IPS DF 6.9 (cell line): Measurements from ENCODE around the gene EFCAB6.

Source experiments
- DNase-seq: peaks from one replicate; pipeline ENCODE4 v3.0.0-alpha.2; 2013; ENCODE audit warnings: low read depth, low spot score
- H3K27ac ChIP-seq: one replicate; pipeline ENCODE4 v1.5.1; 2013; ENCODE audit warnings: low read length, control low read depth
- H3K27me3 ChIP-seq: 2 replicates; pipeline ENCODE4 v1.6.1; 2013; ENCODE audit warnings: mild to moderate bottlenecking, low read length; ENCODE audit not compliant: control insufficient read depth, insufficient read depth
- H3K36me3 ChIP-seq: 2 replicates; pipeline ENCODE4 v1.6.1; 2013; ENCODE audit warnings: low read length; ENCODE audit not compliant: control insufficient read depth, insufficient read depth
- H3K4me1 ChIP-seq: 2 replicates; pipeline ENCODE4 v1.6.1; 2013; ENCODE audit warnings: low read length; ENCODE audit not compliant: control insufficient read depth, insufficient read depth
- H3K4me3 ChIP-seq: 2 replicates; pipeline ENCODE4 v1.5.1; 2013; ENCODE audit warnings: mild to moderate bottlenecking, low read length
- H3K9me3 ChIP-seq: 2 replicates; pipeline ENCODE4 v1.6.1; 2013; ENCODE audit warnings: low read length, inconsistent platforms; ENCODE audit not compliant: control insufficient read depth, insufficient read depth
- WGBS: extraction: QIAGEN DNeasy Blood & Tissue Kit; methylation state at CpG from one replicate; pipeline ENCODE4 v1.1.7; 2013; ENCODE audit warnings: mixed read lengths, missing lambda C conversion rate; ENCODE audit not compliant: insufficient read length, insufficient coverage; 5-methylcytosine and 5-hydroxymethylcytosine counted together

Gene EFCAB6

DNA sequence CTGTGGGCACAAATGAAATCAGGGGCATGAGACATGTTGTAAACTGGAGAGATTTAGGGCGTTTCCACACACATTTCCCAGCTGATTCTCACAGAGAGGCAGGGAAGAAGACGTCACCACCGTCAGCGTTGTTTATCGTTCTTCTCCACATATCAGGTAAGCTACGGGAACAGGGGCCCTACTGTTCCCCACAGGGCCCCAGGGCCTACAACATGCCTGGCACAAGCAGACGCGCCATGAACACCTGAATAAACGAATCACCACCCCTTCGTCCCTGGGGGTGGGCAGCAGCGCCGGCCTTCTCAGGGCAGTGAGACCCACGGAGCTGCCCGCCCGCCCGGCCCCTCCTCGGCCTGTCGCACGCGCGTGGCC, 342 bp downstream of the EFCAB6 start:
- H3K27ac ChIP-seq, result no peak overlapping the region
- no peaks in the 10 kb centered on the region for H3K9me3 ChIP-seq
- H3K36me3 ChIP-seq, result no peaks in the 10 kb centered on the region
- WGBS, result no CpG with 5 or more reads among the region's 21 CpGs
- DNase-seq, result no peak
- H3K27me3 ChIP-seq, result no peaks in the 10 kb centered on the region
- peak overlapping the region; percentile 60; the same call in 1 of the 2 replicates for H3K4me3 ChIP-seq
- no peaks in the 10 kb centered on the region for H3K4me1 ChIP-seq

DNA sequence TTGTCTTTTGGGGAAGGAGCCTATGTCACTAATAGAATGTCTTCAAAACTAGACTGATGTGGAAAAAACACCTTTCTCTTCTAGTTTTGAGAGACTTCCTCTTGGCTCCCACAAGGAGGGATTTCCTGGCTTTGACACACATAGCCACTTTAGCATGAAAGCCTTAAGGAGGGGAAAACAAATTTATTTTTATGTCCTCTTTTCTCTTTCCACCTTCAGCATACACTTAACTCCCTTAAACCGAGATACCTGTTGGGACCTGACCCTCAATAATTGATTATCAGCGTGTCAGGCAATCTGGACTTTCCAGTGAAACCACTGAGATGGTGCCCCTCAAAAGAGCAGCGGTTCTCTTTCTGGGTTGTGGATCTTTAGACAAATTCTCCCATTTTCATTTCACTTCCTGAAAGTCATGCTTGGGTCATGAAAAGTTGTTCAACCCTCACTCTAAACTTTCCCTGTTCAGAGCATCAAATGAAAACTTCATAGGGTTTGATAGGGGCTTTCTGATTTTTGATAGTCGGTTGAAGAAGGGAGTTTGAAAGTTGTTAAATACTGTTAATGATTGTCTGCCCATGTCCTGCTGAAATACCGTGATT, 9.1 kb downstream of the EFCAB6 start:
- Histone ChIP-seq H3K4me3 (no peak overlapping the region), H3K27me3 (no peaks in the 10 kb centered on the region), H3K9me3 (no peaks in the 10 kb centered on the region), H3K4me1 (no peaks in the 10 kb centered on the region), H3K27ac (no peak overlapping the region), H3K36me3 (no peaks in the 10 kb centered on the region)
- no peak for DNase-seq
- no CpG with 5 or more reads among the region's 5 CpGs for WGBS

DNA sequence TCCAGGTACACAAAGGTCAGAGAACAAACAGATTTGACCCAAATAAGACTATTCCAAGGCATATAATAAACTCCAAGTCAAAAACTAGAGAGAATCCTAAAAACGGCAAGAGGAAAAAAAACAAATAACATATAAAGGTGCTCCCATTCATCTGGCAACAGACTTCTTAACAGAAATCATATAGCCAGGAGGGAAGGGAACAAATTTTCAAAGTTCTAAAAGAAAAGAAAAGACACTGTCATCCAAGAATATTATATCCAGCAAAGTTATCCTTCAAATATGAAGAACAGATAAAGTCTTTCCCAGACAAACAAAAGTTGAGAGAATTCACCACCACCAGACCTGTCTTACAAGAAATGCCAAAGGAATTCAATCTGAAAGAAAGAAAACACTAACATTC, 11.1 kb downstream of the EFCAB6 start:
- Histone ChIP-seq H3K9me3 (no peaks in the 10 kb centered on the region), H3K27me3 (no peaks in the 10 kb centered on the region), H3K27ac (no peak overlapping the region), H3K4me3 (no peak overlapping the region), H3K4me1 (no peaks in the 10 kb centered on the region), H3K36me3 (no peaks in the 10 kb centered on the region)
- no CpG with 5 or more reads among the region's 1 CpG for WGBS
- no peak for DNase-seq

DNA sequence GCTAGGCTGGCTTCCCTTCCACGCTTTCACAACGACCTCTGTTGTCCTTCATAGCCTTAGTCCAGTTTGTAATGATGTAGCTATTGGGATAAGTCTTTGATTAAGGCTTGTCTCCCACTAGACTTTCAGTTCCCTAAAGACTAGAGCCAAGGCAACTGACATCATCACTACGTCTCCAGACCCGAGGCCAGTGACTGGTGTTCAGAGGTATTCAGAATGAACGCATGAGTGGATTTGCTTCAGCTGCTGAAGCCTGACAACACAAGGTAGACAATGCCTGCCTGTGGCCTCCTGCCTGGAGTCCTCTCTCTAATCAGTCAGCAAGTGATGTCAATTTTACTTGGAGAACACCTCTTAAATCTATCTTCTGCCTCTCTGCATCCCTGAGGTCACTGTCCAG, 13.6 kb downstream of the EFCAB6 start:
- Histone ChIP-seq H3K36me3 (no peaks in the 10 kb centered on the region), H3K4me1 (no peaks in the 10 kb centered on the region), H3K27me3 (no peaks in the 10 kb centered on the region), H3K27ac (no peak overlapping the region), H3K9me3 (no peaks in the 10 kb centered on the region), H3K4me3 (no peak overlapping the region)
- no peak for DNase-seq
- no CpG with 5 or more reads among the region's 5 CpGs for WGBS

DNA sequence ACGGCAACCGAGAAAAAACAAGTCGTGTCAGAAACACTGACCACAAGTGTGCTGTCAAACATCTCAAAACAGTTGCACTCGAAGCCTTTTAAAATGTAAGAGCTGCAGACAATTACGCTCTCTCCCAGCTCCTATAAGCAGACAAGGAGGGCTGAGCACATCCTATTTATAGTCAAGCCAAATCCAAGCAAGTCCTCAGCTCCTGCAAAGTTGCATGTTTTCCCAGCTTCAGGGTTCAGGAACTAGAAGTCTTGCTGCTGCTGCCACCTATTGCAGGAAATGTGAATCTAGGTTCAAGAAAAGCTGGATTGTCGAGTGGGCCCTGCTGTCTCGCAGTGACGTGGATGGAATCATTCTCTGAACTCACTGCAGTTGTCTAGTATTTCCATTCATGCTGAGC, 15.5 kb downstream of the EFCAB6 start:
- WGBS, result no CpG with 5 or more reads among the region's 8 CpGs
- H3K27ac ChIP-seq, result no peak overlapping the region
- H3K4me1 ChIP-seq, result no peaks in the 10 kb centered on the region
- H3K4me3 ChIP-seq, result no peak overlapping the region
- H3K36me3 ChIP-seq, result no peaks in the 10 kb centered on the region
- DNase-seq, result no peak
- H3K27me3 ChIP-seq, result no peaks in the 10 kb centered on the region
- H3K9me3 ChIP-seq, result no peaks in the 10 kb centered on the region

DNA sequence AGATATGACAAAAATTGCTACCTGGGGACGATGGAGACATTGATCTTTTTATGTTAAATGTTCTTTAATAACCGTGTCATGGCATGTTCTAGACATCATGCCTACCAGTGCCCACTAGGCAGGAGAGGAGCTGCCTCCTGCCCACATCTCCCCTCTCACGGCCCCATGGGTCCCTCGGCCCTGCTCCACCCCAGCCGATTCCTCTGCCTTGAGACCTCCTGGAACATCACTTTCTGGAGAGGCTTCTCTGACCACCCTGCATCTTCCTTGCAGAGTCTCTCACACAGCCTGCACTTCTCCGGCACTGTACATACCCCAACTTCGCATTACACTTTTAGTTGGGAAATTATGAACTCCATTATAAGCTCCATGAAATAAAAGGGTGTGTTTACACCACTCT, 16.8 kb downstream of the EFCAB6 start:
- H3K36me3 ChIP-seq, result no peaks in the 10 kb centered on the region
- DNase-seq, result no peak
- H3K27ac ChIP-seq, result no peak overlapping the region
- WGBS, result no CpG with 5 or more reads among the region's 7 CpGs
- no peaks in the 10 kb centered on the region for H3K4me1 ChIP-seq
- no peak overlapping the region for H3K4me3 ChIP-seq
- H3K9me3 ChIP-seq, result no peaks in the 10 kb centered on the region
- H3K27me3 ChIP-seq, result no peaks in the 10 kb centered on the region

DNA sequence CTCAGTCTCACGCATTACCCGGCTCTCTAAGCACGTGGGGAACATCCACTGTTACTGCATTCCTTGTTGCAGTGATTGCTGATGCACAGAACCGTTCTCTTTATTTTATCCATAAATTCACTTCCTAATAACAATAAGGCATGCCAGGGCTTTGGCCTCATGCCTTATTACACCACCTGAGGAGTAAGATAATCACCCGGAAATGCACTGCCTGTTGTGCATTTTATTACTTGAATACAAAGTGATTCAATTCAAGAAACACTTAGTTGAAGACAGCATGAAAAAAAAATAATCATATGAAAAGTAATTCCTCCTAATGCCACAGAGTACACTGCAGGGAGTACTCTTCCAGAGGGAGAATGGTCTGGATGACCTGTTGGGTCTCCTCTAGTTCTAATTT, 19.2 kb downstream of the EFCAB6 start:
- Histone ChIP-seq H3K4me3 (no peak overlapping the region), H3K36me3 (no peaks in the 10 kb centered on the region), H3K9me3 (no peaks in the 10 kb centered on the region), H3K27ac (no peak overlapping the region), H3K4me1 (no peaks in the 10 kb centered on the region), H3K27me3 (no peaks in the 10 kb centered on the region)
- DNase-seq, result no peak
- no CpG with 5 or more reads among the region's 5 CpGs for WGBS

DNA sequence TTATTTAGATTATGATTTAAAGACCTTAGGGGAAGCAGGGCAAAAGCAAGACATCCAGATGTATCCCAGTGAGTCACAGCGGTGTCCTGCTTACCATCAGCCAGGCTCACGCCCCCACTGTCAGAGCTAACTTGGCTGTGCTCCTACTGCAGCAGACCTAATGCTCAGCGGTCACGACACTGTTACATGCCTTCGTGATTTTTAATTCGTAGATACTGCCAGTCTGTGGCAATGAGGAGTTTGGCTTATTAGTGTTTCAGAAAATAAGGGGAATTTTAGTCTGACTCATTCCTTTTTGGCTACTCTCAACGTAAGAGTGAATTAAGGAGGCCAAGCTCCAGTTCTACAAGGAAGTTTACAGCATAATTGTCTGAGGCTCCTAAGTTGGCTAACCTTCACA, 22.7 kb downstream of the EFCAB6 start:
- Histone ChIP-seq H3K4me3 (no peak overlapping the region), H3K4me1 (no peaks in the 10 kb centered on the region), H3K27ac (no peak overlapping the region), H3K27me3 (no peaks in the 10 kb centered on the region), H3K36me3 (no peaks in the 10 kb centered on the region), H3K9me3 (no peaks in the 10 kb centered on the region)
- no peak for DNase-seq
- WGBS, result no CpG with 5 or more reads among the region's 7 CpGs

DNA sequence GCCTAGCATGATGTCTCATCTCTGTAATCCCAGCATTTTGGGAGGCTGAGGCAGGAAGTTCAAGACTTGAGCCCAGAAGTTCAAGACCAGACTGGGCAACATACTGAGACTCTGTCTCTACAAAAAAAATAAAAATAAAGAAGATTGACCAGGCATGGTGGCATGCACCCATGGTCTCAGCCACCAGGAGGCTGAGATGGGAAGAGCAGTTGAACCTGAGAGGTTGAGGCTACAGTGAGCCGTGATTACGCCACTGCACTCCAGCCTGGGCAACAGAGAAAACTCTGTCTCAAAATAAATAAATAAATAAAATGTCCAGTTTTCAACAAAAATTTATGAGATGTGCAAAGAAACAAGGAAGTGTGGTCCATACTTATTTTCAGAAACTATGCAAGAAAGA, 28.3 kb downstream of the EFCAB6 start:
- WGBS, result no CpG with 5 or more reads among the region's 2 CpGs
- DNase-seq, result no peak
- Histone ChIP-seq H3K4me1 (no peaks in the 10 kb centered on the region), H3K4me3 (no peak overlapping the region), H3K27ac (no peak overlapping the region), H3K36me3 (no peaks in the 10 kb centered on the region), H3K27me3 (no peaks in the 10 kb centered on the region), H3K9me3 (no peaks in the 10 kb centered on the region)

DNA sequence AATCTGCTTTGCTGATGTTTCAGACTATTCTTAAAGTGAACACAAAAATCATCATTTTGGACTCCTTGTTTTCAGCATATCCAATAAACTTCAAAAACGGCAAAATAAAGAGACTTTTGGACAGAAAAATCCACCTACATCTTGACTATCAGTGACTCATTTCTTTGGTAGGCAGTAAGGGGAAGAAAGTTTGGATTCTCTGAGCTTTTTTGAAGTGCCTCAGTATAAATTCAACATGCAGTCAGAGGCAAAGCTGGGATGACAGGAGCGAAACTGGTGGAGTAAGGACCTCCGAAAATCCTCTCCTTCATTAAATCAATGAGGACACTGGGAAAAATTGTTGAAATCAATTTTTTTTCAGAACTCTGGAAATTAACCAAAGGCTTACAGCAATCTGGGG, 29.7 kb downstream of the EFCAB6 start:
- Histone ChIP-seq H3K27ac (no peak overlapping the region), H3K27me3 (no peaks in the 10 kb centered on the region), H3K9me3 (no peaks in the 10 kb centered on the region), H3K36me3 (no peaks in the 10 kb centered on the region), H3K4me3 (no peak overlapping the region), H3K4me1 (no peaks in the 10 kb centered on the region)
- DNase-seq, result no peak
- no CpG with 5 or more reads among the region's 3 CpGs for WGBS

DNA sequence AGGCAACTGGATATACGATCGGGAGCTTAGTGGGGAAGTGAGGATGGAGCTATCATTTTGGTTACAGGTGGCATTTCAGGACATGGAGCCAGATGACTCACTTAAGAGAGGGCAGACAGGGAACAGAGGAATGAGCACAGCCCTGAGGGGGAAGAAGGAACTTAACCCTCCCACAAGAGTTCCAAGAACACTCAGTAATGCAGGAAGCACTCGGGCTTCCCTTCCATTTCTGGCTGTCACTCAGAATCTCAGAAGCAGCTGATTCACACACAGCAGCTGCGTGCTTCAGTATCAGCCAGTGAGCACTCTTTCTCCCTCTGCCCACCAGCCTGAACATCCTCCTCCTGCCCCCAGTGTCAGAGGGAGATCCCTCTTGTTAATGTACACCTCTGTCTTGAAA, 34.8 kb downstream of the EFCAB6 start:
- no peaks in the 10 kb centered on the region; the same call in 1 of the 2 replicates for H3K4me1 ChIP-seq
- no peaks in the 10 kb centered on the region for H3K27me3 ChIP-seq
- no peaks in the 10 kb centered on the region for H3K9me3 ChIP-seq
- no peak for DNase-seq
- WGBS, result no CpG with 5 or more reads among the region's 4 CpGs
- H3K27ac ChIP-seq, result no peak overlapping the region
- no peaks in the 10 kb centered on the region for H3K36me3 ChIP-seq
- no peak overlapping the region for H3K4me3 ChIP-seq
